HepG2 (cell line): Measurements from ENCODE around the gene RNASE8. TPM values are rescaled to one million over a fixed set of nuclear protein-coding genes. Genes with fewer than 3 reads are reported as not detected.

Experiments used
- BCL6 ChIP-seq: IDR thresholded peaks from 2 replicates; pipeline ENCODE4 v1.6.1; 2016; ENCODE audit warnings: missing genetic modification reagents, missing compliant biosample characterization
- GLI4 ChIP-seq: sonication (generic); formaldehyde crosslinking; IDR thresholded peaks from 2 replicates; pipeline ENCODE4 v1.5.1; 2020; ENCODE audit warnings: missing genetic modification reagents, mild to moderate bottlenecking, moderate library complexity, borderline replicate concordance
- MTA1 ChIP-seq: sonication (generic); formaldehyde crosslinking; IDR thresholded peaks from 2 replicates; pipeline ENCODE4 v1.4.0; 2020; ENCODE audit warnings: missing genetic modification reagents, mild to moderate bottlenecking, borderline replicate concordance
- MXD4 ChIP-seq: IDR thresholded peaks from 2 replicates; pipeline ENCODE4 v1.6.1; 2016; ENCODE audit warnings: mild to moderate bottlenecking, missing biosample characterization, missing genetic modification reagents
- REXO4 ChIP-seq: sonication (generic); formaldehyde crosslinking; IDR thresholded peaks from 2 replicates; pipeline ENCODE4 v1.8.0; 2022; ENCODE audit warnings: missing genetic modification reagents, mild to moderate bottlenecking, borderline replicate concordance
- ZBTB39 ChIP-seq: sonication (generic); formaldehyde crosslinking; IDR thresholded peaks from 2 replicates; pipeline ENCODE4 v1.5.0; 2020; ENCODE audit warnings: missing genetic modification reagents
- ZFP36L2 ChIP-seq: sonication (generic); formaldehyde crosslinking; IDR thresholded peaks from 2 replicates; pipeline ENCODE4 v1.4.0; 2020; ENCODE audit warnings: missing genetic modification reagents
- ZNF329 ChIP-seq: sonication (generic); formaldehyde crosslinking; IDR thresholded peaks from 2 replicates; pipeline ENCODE4 v1.9.0; 2021; ENCODE audit warnings: low read depth, mild to moderate bottlenecking, missing genetic modification reagents
- ZNF335 ChIP-seq: sonication (generic); formaldehyde crosslinking; IDR thresholded peaks from 2 replicates; pipeline ENCODE4 v1.4.0; 2020; ENCODE audit warnings: missing genetic modification reagents
- polyA plus RNA-seq, 8 experiments: library from polyadenylated mRNA; depleted of rRNA in 3 of 8; stranded (reverse) in 7 of 8; unstranded in 1 of 8; fragments of >200 nt; fragmentation: Illumina TruSeq in 4 of 8; extraction: Trizol in 4 of 8; gene quantifications; 2 replicates each; pipeline versions ENCODE4 v1.2.1 to v1.2.3, GENCODE V29; 2011 to 2016; ENCODE audit warnings: low read depth in 4 of 8, missing spikeins in 1 of 8, mixed read lengths in 1 of 8; ENCODE audit not compliant: insufficient read depth in 1 of 8
- total RNA-seq, 5 experiments: library from RNA; depleted of rRNA; stranded (reverse); fragments of >200 nt; fragmentation: Illumina TruSeq; extraction: Trizol; gene quantifications; 2 replicates each; pipeline ENCODE4 v1.2.3, GENCODE V29; 2016; ENCODE audit warnings: low read depth in 1 of 5
- TF ChIP-seq, protein P1 (sequence below): sonication (generic); formaldehyde crosslinking; IDR thresholded peaks from 2 replicates; pipeline ENCODE4 v1.9.0; 2021; ENCODE audit warnings: mild to moderate bottlenecking, missing genetic modification reagents
- TF ChIP-seq, protein P2 (sequence below): sonication (generic); formaldehyde crosslinking; IDR thresholded peaks from 2 replicates; pipeline ENCODE4 v1.8.0; 2022; ENCODE audit warnings: missing genetic modification reagents, mild to moderate bottlenecking, moderate library complexity, borderline replicate concordance
- TF ChIP-seq, protein P3 (sequence below): sonication (generic); formaldehyde crosslinking; IDR thresholded peaks from 2 replicates; pipeline ENCODE4 v1.5.0; 2020; ENCODE audit warnings: missing genetic modification reagents, mild to moderate bottlenecking, borderline replicate concordance

Gene RNASE8
- total and polyA plus RNA-seq, 2 of the 13 experiments (the other 11 are each of a cell fraction or from before 2014, with no cell fraction given), result not detected

DNA sequence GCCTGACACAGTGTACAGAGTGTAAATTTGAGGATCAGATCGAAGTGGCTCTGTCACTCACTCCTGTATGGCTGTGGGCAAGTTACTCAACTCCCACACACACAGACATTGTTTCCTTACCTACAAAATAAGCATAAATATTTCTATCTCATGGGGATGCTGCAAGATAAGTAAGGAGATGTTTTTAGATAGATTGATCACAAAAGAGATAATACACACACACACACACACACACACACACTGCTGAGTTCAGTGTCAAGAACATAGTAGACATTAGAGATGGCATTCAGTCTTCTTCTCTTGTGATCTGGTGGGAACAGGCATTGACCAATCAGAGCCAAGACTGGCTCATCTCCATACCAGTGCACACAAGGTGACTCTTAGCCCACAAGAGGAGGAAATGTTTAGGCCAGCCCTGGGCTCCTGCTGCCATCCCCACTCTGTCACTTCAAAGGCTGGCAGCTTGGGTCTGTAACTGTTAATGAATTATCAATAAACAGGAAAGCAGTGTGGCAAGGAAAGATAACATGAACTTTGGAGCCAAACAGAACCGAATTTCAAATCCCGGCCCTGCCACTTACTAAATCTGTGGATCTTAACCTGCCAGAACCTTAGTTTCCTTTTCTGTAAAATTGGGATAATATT, 3.4 kb upstream of the RNASE8 start (continued):
- TF ChIP-seq, protein P1, sequence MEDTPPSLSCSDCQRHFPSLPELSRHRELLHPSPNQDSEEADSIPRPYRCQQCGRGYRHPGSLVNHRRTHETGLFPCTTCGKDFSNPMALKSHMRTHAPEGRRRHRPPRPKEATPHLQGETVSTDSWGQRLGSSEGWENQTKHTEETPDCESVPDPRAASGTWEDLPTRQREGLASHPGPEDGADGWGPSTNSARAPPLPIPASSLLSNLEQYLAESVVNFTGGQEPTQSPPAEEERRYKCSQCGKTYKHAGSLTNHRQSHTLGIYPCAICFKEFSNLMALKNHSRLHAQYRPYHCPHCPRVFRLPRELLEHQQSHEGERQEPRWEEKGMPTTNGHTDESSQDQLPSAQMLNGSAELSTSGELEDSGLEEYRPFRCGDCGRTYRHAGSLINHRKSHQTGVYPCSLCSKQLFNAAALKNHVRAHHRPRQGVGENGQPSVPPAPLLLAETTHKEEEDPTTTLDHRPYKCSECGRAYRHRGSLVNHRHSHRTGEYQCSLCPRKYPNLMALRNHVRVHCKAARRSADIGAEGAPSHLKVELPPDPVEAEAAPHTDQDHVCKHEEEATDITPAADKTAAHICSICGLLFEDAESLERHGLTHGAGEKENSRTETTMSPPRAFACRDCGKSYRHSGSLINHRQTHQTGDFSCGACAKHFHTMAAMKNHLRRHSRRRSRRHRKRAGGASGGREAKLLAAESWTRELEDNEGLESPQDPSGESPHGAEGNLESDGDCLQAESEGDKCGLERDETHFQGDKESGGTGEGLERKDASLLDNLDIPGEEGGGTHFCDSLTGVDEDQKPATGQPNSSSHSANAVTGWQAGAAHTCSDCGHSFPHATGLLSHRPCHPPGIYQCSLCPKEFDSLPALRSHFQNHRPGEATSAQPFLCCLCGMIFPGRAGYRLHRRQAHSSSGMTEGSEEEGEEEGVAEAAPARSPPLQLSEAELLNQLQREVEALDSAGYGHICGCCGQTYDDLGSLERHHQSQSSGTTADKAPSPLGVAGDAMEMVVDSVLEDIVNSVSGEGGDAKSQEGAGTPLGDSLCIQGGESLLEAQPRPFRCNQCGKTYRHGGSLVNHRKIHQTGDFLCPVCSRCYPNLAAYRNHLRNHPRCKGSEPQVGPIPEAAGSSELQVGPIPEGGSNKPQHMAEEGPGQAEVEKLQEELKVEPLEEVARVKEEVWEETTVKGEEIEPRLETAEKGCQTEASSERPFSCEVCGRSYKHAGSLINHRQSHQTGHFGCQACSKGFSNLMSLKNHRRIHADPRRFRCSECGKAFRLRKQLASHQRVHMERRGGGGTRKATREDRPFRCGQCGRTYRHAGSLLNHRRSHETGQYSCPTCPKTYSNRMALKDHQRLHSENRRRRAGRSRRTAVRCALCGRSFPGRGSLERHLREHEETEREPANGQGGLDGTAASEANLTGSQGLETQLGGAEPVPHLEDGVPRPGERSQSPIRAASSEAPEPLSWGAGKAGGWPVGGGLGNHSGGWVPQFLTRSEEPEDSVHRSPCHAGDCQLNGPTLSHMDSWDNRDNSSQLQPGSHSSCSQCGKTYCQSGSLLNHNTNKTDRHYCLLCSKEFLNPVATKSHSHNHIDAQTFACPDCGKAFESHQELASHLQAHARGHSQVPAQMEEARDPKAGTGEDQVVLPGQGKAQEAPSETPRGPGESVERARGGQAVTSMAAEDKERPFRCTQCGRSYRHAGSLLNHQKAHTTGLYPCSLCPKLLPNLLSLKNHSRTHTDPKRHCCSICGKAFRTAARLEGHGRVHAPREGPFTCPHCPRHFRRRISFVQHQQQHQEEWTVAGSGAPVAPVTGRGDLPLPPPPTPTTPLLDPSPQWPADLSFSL (CRISPR knock-in tag), result no peak
- peak; percentile 94 for TF ChIP-seq BCL6 (CRISPR knock-in tag)
- TF ChIP-seq MXD4, result peak; percentile 49; the same call in 1 of the 2 replicates
- TF ChIP-seq, protein P2, sequence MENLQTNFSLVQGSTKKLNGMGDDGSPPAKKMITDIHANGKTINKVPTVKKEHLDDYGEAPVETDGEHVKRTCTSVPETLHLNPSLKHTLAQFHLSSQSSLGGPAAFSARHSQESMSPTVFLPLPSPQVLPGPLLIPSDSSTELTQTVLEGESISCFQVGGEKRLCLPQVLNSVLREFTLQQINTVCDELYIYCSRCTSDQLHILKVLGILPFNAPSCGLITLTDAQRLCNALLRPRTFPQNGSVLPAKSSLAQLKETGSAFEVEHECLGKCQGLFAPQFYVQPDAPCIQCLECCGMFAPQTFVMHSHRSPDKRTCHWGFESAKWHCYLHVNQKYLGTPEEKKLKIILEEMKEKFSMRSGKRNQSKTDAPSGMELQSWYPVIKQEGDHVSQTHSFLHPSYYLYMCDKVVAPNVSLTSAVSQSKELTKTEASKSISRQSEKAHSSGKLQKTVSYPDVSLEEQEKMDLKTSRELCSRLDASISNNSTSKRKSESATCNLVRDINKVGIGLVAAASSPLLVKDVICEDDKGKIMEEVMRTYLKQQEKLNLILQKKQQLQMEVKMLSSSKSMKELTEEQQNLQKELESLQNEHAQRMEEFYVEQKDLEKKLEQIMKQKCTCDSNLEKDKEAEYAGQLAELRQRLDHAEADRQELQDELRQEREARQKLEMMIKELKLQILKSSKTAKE (CRISPR knock-in tag), result peak; percentile 89; the same call in 1 of the 2 replicates
- TF ChIP-seq, protein P3, sequence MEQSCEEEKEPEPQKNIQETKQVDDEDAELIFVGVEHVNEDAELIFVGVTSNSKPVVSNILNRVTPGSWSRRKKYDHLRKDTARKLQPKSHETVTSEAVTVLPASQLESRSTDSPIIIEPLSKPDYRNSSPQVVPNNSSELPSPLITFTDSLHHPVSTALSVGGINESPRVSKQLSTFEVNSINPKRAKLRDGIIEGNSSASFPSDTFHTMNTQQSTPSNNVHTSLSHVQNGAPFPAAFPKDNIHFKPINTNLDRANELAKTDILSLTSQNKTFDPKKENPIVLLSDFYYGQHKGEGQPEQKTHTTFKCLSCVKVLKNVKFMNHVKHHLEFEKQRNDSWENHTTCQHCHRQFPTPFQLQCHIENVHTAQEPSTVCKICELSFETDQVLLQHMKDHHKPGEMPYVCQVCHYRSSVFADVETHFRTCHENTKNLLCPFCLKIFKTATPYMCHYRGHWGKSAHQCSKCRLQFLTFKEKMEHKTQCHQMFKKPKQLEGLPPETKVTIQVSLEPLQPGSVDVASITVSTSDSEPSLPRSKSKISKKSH (CRISPR knock-in tag), result no peak
- TF ChIP-seq GLI4, result 0 out of 2 replicates have a peak, but pooled peaks have one; percentile 7
- TF ChIP-seq ZBTB39 (CRISPR knock-in tag), result 0 out of 2 replicates have a peak, but pooled peaks have one; percentile 35
- TF ChIP-seq ZFP36L2 (CRISPR knock-in tag), result no peak
- TF ChIP-seq ZNF335 (CRISPR knock-in tag), result peak; percentile 90
- no peak for TF ChIP-seq ZNF329 (CRISPR knock-in tag)
- no peak for TF ChIP-seq REXO4 (CRISPR knock-in tag)
- 0 out of 2 replicates have a peak, but pooled peaks have one; percentile 41 for TF ChIP-seq MTA1 (CRISPR knock-in tag)
